ENCODE results near the gene FBXW8.

GRCh38 chr12:116996093-116996492 is 85.3 kb downstream of the FBXW8 start:
- TF ChIP-seq CTCF (IDR thresholded peaks at IDR 0.05) = no peak
- no peak for TF ChIP-seq POLR2A (IDR thresholded peaks at IDR 0.05)
